Stimulated activated CD4-positive, alpha-beta T cell treated with anti-CD3 and anti-CD28 coated beads, TNF-alpha, amount 100 ng/mL, for 4 hours (primary cell): ENCODE measurements around the gene NDUFS6.

ENCODE experiments used
- DNase-seq, 3 experiments: peaks; one replicate each; pipeline ENCODE4 v3.0.0-alpha.2; 2020; ENCODE audit warnings: low read depth in 3 of 3

NDUFS6 gene

GRCh38 chr5:1765141-1765879 lies 35.9 kb upstream of the NDUFS6 start:
- no peak for DNase-seq

DNA sequence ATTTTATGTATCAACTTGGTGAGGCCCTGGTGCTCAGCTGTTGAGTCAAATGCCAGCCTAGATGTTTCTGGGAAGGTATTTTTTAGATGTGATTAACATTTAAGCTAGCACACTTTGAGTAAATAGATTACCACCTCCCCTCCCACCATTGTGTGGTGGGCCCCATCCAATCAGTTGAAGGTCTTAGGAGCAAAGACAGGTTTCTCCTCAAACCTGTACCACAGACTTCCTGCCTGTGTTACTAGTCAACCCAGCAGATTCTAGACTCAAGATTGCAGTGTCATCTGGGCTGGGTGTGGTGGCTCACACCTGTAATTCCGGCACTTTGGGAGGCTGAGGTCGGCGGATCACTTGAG lies 35.3 kb upstream of the NDUFS6 start:
- no peak for DNase-seq

DNA sequence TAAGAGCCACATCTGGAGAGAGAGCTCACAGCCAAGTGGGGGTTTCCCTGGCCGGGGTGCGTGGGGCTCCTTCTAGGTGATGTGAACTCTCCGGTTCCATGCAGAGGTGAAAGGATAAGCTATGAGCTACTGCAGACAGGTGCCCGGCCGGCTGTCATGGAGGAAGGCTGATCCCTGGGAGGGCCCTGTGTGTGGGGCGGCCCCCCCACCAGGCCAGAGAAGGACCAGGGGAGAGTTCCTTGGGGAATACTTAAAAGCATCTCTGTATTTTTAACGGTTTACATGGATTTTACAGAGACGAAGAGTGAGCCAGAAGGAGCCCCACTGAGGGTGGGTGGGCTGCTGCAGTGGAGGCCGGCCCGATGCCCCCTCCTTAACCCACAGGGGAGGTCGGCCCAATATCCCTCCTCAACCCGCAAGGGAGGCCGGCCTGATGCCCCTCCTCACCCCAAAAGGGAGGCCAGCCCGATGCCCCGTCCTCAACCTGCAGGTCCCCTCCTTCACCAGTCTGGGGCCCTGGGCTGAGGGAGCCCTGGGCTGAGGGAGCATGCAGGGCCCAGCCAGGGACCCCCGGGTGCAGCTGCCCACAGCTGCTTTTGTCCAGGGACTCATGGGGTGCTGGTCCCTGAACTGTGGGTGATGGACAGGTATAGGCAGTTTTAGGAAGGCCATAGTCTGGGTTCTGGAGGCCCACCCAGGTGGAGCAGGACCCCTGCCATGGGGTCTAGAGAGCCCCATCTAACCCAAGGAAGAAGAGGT lies 33.5 kb upstream of the NDUFS6 start:
- no peak for DNase-seq

DNA sequence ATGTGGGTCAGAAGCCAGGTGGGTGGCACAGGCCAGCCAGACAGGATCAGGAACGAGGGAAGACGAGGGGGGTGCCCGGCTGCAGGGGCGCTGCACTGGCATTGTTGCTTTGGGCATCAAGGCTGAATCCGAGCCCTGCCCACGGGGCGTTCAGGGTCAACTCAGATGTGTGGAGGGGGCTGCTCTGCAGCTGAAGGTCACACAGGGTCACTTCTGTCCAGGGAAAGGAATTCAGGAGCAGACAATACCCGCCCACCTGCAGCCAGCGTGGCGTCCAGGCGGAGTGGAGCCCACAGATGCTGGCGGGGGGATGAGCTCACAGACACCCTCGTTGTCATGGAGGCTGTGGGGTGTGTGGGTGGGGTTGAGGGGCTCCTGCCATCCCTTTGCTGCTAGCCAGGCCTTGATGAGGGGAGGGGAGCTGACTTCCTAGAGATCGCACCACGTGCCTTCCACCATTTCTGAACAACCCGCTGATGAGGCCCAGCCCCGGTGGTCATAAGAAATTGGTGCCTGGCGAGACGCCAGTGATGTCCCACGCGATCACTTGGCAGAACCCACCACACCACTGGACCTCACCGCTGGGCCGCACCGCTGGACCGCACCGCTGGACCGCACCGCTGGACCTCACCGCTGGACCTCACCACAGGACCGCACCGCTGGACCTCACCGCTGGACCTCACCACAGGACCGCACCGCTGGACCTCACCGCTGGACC lies 32.8 kb upstream of the NDUFS6 start:
- DNase-seq, result no peak

DNA sequence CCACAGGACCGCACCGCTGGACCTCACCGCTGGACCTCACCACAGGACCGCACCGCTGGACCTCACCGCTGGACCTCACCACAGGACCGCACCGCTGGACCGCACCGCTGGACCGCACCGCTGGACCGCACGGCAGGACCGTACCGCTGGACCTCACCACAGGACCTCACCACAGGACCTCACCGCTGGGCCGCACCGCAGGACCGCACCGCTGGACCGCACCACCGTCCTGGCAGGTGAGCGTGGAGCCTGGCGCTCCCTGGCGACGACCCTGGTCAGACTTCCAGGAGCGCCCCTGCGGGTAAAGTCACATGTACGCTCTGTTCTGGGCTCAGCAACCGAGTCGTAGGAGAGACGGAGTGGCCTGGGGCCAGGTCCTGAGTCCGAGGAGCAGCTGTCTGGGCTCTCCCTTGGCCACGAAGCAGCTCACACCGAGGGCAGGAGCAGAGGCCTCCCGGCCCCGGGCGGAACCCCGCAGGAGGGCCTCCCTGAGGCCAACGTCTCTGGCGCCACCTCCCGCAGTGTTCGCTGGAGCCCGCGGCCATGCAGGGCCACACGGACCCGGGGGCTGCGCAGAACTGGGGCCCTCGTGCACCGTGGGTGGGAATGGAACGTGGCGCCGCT lies 32.1 kb upstream of the NDUFS6 start:
- no peak for DNase-seq

- DNase-seq, result no peak
Observed at GRCh38 chr5:1769752-1770442, 31.3 kb upstream of the NDUFS6 start.

GRCh38 chr5:1770443-1770802 lies 30.8 kb upstream of the NDUFS6 start:
- no peak for DNase-seq

DNA sequence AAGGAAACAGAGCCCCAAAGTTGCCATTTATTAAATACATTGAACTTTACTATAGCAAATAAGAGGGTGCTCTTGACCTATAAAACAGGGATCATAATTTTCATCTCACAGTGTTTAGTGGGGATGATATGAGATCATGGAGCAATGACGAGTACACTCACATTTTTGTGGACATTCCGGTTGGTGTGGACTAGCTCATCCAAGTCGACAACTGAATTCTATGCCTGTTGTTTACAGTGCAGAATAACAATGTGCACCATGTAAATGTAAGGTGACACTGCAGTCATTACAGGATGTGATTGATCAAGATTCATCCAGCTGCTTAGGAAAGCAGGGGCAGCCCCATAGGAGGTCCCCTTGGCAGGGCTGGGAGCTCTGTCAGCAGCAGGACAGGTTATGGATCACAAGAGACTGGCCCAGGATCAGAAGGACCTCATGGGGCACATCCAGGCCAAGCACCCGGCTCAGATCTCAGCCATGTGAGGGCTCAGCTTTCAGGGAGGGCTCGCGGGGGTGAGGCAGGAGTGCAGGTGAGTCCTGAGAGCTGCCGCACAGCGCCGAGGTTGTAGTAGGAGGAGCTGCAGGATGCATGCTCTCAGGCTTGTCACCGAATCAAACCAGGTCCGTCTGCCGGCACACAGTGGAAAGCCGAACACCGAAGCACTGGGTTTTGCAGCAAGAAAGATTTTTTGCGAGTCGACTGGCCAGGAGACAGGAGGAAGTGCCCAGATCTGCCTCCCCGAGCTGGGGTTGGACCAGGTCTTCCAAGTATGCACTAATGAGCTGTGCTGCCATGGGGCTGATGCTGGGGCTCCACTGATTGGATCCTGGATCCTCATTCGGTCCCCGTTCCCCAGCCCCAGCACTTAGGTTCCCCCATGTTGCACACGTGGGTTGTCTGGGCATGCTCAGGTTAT lies 29.8 kb upstream of the NDUFS6 start:
- no peak for DNase-seq

- no peak for DNase-seq
Observed at GRCh38 chr5:1772634-1773033, 28.6 kb upstream of the NDUFS6 start.

DNA sequence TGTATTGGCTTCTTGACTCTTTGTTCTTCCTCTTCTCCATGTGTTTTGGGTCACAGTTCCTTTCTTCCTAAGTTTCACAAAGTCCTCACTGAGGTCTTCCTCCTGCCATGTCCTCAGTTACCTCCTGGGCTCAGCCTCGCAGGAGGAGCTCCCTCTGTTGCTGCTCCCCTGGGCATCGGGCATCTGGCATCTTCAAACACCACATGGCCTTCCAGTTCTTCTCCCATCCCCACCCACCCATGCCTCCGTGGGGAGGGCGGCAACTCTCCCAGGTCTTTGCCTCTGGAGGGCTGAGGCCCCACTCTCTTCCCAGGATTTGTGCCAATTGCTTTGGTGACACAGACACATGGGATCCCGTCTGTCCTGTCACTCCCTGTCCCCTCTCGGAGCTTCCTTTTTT lies 24.4 kb upstream of the NDUFS6 start:
- no peak for DNase-seq

DNA sequence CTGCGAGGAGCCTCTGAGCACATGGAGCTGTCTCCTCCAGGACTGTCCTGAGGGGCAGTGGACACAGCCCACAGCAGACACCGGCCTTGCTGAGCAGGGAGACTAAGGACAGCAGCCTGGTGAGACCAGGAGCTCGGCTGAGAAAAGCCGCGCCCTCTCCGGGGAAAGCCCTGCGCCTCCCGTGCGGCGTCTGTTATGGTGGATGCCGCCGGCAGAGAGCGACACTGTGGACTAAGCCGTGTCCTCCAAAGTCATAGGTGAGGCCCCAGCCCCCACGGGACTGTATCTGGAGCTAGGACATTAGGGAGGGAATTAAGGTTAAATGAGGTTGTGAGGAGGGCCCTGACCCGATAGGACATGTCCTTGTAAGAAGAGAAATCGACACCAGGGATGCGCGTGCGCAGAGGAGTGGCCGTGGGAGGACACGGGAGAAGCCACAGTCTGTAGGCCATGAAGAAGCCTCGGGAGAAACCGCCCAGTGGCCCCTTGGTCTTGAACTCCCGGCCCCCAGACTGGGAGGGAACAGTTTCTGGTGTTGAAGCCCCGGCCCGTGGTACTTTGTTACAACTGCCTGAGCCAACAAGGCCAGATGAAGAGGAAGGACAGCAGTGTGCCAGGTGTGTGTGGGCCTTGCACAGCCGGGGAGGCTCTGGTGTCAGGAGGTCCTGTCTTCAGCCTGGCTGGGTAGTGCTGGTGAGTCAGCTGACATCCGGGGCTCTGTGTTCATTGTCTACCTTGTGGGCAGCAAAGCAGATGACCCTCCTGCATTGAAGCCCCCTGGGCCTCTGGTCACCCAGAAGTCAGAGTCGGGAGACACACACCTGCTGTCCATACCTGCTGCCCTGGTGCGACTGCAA lies 23.7 kb upstream of the NDUFS6 start:
- no peak for DNase-seq

GRCh38 chr5:1778138-1779020 lies 22.8 kb upstream of the NDUFS6 start:
- no peak for DNase-seq

- DNase-seq, result no peak
Observed at GRCh38 chr5:1779021-1779680, 22.1 kb upstream of the NDUFS6 start.

- DNase-seq, result no peak
Observed at GRCh38 chr5:1779782-1780613, 21.2 kb upstream of the NDUFS6 start.

DNA sequence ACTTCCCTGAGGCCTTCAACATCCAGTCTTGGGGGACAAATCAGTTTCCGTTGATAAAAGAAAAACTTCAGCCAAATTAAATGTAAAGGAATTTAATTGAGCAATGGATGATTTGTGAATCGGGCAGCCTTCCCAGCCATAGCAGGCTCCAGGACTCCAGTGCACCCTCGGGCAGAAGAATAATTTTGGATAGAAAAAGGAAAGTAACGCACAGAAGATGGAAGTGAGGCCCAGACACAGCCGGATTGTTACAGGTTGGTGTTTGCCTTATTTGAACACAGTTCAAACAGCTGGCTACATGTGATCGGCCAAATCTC lies 20.6 kb upstream of the NDUFS6 start:
- no peak for DNase-seq

DNA sequence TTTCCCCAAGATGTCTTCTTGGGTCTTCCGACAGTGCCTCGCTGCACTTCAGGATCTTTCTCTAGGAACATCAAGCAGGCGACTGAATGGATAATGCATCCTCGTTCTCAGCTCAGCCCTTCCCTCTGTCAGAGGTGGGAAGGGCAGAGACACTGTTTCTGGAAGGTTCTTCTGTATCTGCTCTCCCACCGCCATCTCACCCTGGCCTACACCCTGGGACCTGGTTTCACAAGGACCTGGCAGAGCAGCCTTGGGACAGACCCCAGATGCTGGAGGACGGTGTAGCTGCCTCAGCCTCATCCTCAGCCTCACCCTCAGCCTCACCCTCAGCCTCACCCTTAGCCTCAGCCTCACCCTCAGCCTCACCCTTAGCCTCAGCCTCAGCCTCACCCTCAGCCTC lies 20.1 kb upstream of the NDUFS6 start:
- DNase-seq, result no peak

- DNase-seq, result no peak
Observed at GRCh38 chr5:1781726-1782384, 19.4 kb upstream of the NDUFS6 start.
